Caco-2 (cell line): Measurements from ENCODE around the gene C1orf35. TPM values are rescaled to one million over a fixed set of nuclear protein-coding genes. Genes with fewer than 3 reads are reported as not detected.

Experiments used
- BruUV-seq: library from RNA; stranded (reverse); fragments of 400-500 nt; replicated peaks from 2 replicates; lab custom pipeline; 2021; lab: Mats Ljungman, UMichigan
- CTCF ChIA-PET: fragments of 300-600 bp; sonication (Branson Sonifier 250); formaldehyde crosslinking; loops from one replicate; lab custom pipeline; 2022; ENCODE audit warnings: antibody characterized with exemption; lab: Charles Lee
- POLR2A ChIA-PET: fragments of 300-600 bp; sonication (Branson Sonifier 250); formaldehyde crosslinking; loops from one replicate; lab custom pipeline; 2022; ENCODE audit warnings: antibody characterized with exemption; lab: Charles Lee
- DNase-seq, 2 experiments: peaks; one replicate each; pipeline versions ENCODE4 v3.0.0 to v3.0.0-alpha.2; 2020 to 2022
- H3K27me3 ChIP-seq: replicated peaks from 2 replicates; pipeline ENCODE4 v1.6.0; 2011; ENCODE audit warnings: low read length; ENCODE audit not compliant: control insufficient read depth, insufficient read depth
- H3K36me3 ChIP-seq: 2 replicates; pipeline ENCODE4 v1.5.1; 2011; ENCODE audit warnings: low read length; ENCODE audit not compliant: control insufficient read depth, insufficient read depth
- H3K4me1 ChIP-seq: fragments of 250-450 bp; sonication (Bioruptor Pico); 2 replicates; pipeline ENCODE4 v1.5.1; 2020; ENCODE audit warnings: mild to moderate bottlenecking
- H3K4me3 ChIP-seq: 2 replicates; pipeline ENCODE4 v1.5.1; 2011; ENCODE audit warnings: low read depth, mild to moderate bottlenecking, control low read depth, low read length
- H3K9me3 ChIP-seq: fragments of 250-450 bp; sonication (Bioruptor Pico); 2 replicates; pipeline ENCODE4 v1.5.1; 2020; ENCODE audit warnings: mild to moderate bottlenecking, moderate library complexity
- H3K27ac Mint-ChIP-seq: one replicate; pipeline ENCODE4 v1.8.0; 2022; ENCODE audit warnings: mixed read lengths; ENCODE audit not compliant: unreplicated experiment
- H3K27me3 Mint-ChIP-seq: one replicate; pipeline ENCODE4 v1.8.0; 2022; ENCODE audit warnings: mixed read lengths; ENCODE audit not compliant: insufficient read depth, unreplicated experiment
- H3K36me3 Mint-ChIP-seq: one replicate; pipeline ENCODE4 v1.8.0; 2022; ENCODE audit warnings: mild to moderate bottlenecking, mixed read lengths; ENCODE audit not compliant: insufficient read depth, unreplicated experiment
- H3K4me1 Mint-ChIP-seq: one replicate; pipeline ENCODE4 v1.8.0; 2022; ENCODE audit warnings: low read depth, mixed read lengths; ENCODE audit not compliant: unreplicated experiment
- H3K4me3 Mint-ChIP-seq: one replicate; pipeline ENCODE4 v1.8.0; 2022; ENCODE audit warnings: mild to moderate bottlenecking, moderate library complexity, mixed read lengths; ENCODE audit not compliant: unreplicated experiment
- H3K9me3 Mint-ChIP-seq: one replicate; pipeline ENCODE4 v1.8.0; 2022; ENCODE audit warnings: mixed read lengths; ENCODE audit not compliant: unreplicated experiment
- intact Hi-C: fragments of 100-400 bp; cut with micrococcal nuclease; formaldehyde crosslinking; loops from one replicate; pipeline ENCODE4 v1.10.0; 2022; ENCODE audit not compliant: unreplicated experiment
- total RNA-seq: library from RNA; stranded (reverse); gene quantifications from 2 replicates; pipeline ENCODE4 v1.2.3, GENCODE V29; 2022
- TF ChIP-seq, protein P1 (sequence below), 2 experiments: fragments of 200-600 bp in 1 of 2; IDR thresholded peaks; 1 replicate in 1 of 2; 2 replicates in 1 of 2; pipeline versions ENCODE4 v1.5.1 to v1.8.0; 2011 to 2022; ENCODE audit warnings: antibody characterized with exemption in 1 of 2, control low read depth in 1 of 2, inconsistent platforms in 1 of 2, low read depth in 1 of 2, low read length in 1 of 2, mild to moderate bottlenecking in 1 of 2, moderate library complexity in 1 of 2; ENCODE audit not compliant: insufficient read depth in 1 of 2, severe bottlenecking in 1 of 2, unreplicated experiment in 1 of 2

The C1orf35 gene
- total RNA-seq, 1 experiment from 2014 or later, result 34.5 TPM

DNA sequence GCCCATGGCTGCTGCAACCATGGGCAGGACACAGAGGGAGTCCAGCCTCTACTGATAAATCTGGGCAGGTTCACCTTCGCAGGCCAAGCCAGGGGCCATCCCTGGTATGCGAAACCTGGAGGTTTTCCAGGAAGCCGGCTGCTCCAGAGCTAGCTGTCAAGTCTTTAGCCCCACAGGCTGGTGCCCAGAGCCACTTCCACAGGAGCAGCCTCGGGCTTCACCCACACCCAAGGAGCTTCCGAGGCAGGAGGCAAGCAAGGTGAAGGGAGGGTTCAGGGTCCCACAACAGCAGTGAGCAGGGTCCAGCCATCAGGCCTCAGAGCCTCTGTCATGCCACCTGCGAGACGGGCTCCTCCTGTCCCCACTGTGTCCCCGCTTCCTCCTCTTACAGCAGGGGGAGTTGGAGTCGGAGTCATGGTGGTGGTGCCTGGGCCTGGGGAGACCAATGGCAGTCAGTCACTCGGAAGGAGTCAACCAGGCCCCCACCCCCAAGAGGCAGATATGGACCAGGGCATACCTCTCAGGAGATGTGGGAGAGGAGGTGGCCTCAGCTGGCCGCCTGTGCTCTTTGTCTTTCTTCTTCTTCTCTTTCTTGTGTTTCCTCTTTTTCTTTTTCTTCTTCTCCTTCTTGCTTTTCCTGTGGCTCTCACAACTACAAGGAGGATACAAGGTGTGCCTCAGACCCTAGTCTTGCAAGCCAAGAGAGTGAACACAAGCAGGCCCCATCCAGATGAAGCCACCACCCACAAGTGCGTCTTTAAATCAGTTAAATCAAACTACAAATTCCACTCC is 2.1 kb downstream of the C1orf35 start:
- H3K27ac Mint-ChIP-seq, result peak overlapping the region; percentile 97
- intact Hi-C loops, result loop anchor here (2.0 to 10.0 kb wide), 2 partner anchors 16 to 616 kb away; no protein-coding TSS in a partner anchor
- peak in 1 of 2 experiments; percentile 42 for DNase-seq
- Histone ChIP-seq H3K4me1 (peaks cover 23% of the 10 kb centered on the region), H3K27me3 (no peaks in the 10 kb centered on the region), H3K4me3 (peak overlapping the region; percentile 98), H3K9me3 (no peaks in the 10 kb centered on the region), H3K36me3 (peaks cover 4% of the 10 kb centered on the region)
- TF ChIP-seq, protein P1, sequence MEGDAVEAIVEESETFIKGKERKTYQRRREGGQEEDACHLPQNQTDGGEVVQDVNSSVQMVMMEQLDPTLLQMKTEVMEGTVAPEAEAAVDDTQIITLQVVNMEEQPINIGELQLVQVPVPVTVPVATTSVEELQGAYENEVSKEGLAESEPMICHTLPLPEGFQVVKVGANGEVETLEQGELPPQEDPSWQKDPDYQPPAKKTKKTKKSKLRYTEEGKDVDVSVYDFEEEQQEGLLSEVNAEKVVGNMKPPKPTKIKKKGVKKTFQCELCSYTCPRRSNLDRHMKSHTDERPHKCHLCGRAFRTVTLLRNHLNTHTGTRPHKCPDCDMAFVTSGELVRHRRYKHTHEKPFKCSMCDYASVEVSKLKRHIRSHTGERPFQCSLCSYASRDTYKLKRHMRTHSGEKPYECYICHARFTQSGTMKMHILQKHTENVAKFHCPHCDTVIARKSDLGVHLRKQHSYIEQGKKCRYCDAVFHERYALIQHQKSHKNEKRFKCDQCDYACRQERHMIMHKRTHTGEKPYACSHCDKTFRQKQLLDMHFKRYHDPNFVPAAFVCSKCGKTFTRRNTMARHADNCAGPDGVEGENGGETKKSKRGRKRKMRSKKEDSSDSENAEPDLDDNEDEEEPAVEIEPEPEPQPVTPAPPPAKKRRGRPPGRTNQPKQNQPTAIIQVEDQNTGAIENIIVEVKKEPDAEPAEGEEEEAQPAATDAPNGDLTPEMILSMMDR (IDR thresholded peaks at IDR 0.05; ENCODE audit: insufficient read depth in 1 of 2, low read depth in 1 of 2, low read length in 1 of 2, severe bottlenecking in 1 of 2, unreplicated experiment in 1 of 2), result no peak
- ChIA-PET POLR2A (no interaction called here), CTCF (interaction anchor here (1.4 kb wide), 1 partner anchor 30 kb away, joined by 3 read pairs; no protein-coding TSS in a partner anchor)
- TSS peak; percentile 66 for BruUV-seq
- H3K4me1 Mint-ChIP-seq, result peaks cover 14% of the 10 kb centered on the region
- H3K4me3 Mint-ChIP-seq, result peak overlapping the region; percentile 93
- peaks cover 77% of the 10 kb centered on the region for H3K36me3 Mint-ChIP-seq
- H3K27me3 Mint-ChIP-seq, result no peaks in the 10 kb centered on the region
- peaks cover under 1% of the 10 kb centered on the region for H3K9me3 Mint-ChIP-seq

DNA sequence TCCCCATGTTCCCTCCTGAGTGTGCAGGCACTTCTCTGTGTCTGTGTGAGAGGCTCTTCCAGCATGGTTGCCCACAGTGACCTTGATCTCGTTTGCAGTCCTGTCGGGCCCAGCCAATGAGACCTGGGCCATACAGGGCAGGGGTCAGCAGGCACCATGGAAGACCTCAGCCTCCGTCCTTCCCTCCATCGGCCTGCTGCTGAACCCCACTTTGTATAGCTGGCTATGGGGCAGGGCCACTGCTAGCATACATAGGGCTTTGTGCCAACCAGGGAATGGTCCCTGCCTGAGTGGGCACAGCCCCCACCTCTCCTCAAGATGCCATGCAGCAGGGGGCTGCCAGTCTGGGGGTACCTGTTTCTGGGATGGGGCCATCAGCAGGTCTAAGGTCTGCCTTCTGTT is 3.8 kb downstream of the C1orf35 start:
- H3K27ac Mint-ChIP-seq, result peak overlapping the region; percentile 8

GRCh38 chr1:228098323-228098931 is 4.7 kb downstream of the C1orf35 start:
- Mint-ChIP-seq H3K9me3 (peaks cover 21% of the 10 kb centered on the region), H3K27ac (no peak overlapping the region), H3K27me3 (no peaks in the 10 kb centered on the region), H3K4me1 (peaks cover 6% of the 10 kb centered on the region), H3K4me3 (no peak overlapping the region), H3K36me3 (peaks cover 87% of the 10 kb centered on the region)
- peaks cover 7% of the 10 kb centered on the region for H3K36me3 ChIP-seq
- H3K4me1 ChIP-seq, result peaks cover 9% of the 10 kb centered on the region; the same call in 1 of the 2 replicates
- ChIA-PET POLR2A (no interaction called here), CTCF (no interaction called here)
- peak in 1 of 2 experiments; percentile 28 for DNase-seq
- TSS peak; percentile 76 for BruUV-seq
- intact Hi-C loops, result no loop called here
- no peak overlapping the region for H3K4me3 ChIP-seq
- H3K9me3 ChIP-seq, result 0 out of 2 replicates have a peak, but pooled peaks cover 3% of the 10 kb centered on the region
- TF ChIP-seq, protein P1 (IDR thresholded peaks at IDR 0.05; ENCODE audit: insufficient read depth in 1 of 2, low read depth in 1 of 2, low read length in 1 of 2, severe bottlenecking in 1 of 2, unreplicated experiment in 1 of 2), result no peak
- no peaks in the 10 kb centered on the region for H3K27me3 ChIP-seq

More for the DNA sequence above, 3.8 kb downstream of the C1orf35 start:
- peaks cover 17% of the 10 kb centered on the region for H3K9me3 Mint-ChIP-seq
- H3K4me3 ChIP-seq, result no peak overlapping the region
- POLR2A ChIA-PET, result no interaction called here
- peaks cover 4% of the 10 kb centered on the region for H3K36me3 ChIP-seq
- H3K27me3 Mint-ChIP-seq, result no peaks in the 10 kb centered on the region
- TF ChIP-seq, protein P1 (IDR thresholded peaks at IDR 0.05; ENCODE audit: insufficient read depth in 1 of 2, low read depth in 1 of 2, low read length in 1 of 2, severe bottlenecking in 1 of 2, unreplicated experiment in 1 of 2), result no peak
- CTCF ChIA-PET, result no interaction called here
- H3K4me3 Mint-ChIP-seq, result no peak overlapping the region
- H3K4me1 ChIP-seq, result peaks cover 17% of the 10 kb centered on the region
- intact Hi-C loops, result no loop called here
- no TSS peak for BruUV-seq
- H3K4me1 Mint-ChIP-seq, result peaks cover 10% of the 10 kb centered on the region
- H3K36me3 Mint-ChIP-seq, result peaks cover 86% of the 10 kb centered on the region
- 0 out of 2 replicates have a peak, but pooled peaks cover 3% of the 10 kb centered on the region for H3K9me3 ChIP-seq
- DNase-seq, result peak in 1 of 2 experiments; percentile 32
- no peaks in the 10 kb centered on the region for H3K27me3 ChIP-seq
